Measurements from ENCODE around the gene EYA2.

DNA sequence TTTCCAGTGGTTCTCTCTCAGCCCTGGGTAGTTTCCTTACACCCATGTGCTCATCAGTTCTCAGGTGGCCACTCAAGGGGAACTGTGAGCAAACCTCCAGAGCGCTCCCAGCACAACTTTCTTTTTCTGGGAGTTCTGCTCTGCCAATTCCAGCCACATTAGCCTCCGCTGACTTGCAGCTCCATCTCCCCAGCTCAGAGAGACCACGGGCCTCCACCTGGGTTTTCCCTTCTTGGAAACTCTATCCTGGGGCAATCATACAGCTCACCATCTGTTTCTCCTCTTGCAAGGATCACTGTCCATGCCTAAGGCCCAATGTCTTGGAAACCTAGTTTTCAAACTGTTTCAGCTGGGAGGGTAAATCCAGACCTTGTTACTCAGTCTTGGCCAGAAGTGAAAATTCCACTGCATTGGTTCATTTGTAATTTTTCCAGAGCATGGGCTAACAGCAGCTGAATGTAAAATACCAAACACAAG, 129.9 kb downstream of the EYA2 start:
- TF ChIP-seq, protein P1, sequence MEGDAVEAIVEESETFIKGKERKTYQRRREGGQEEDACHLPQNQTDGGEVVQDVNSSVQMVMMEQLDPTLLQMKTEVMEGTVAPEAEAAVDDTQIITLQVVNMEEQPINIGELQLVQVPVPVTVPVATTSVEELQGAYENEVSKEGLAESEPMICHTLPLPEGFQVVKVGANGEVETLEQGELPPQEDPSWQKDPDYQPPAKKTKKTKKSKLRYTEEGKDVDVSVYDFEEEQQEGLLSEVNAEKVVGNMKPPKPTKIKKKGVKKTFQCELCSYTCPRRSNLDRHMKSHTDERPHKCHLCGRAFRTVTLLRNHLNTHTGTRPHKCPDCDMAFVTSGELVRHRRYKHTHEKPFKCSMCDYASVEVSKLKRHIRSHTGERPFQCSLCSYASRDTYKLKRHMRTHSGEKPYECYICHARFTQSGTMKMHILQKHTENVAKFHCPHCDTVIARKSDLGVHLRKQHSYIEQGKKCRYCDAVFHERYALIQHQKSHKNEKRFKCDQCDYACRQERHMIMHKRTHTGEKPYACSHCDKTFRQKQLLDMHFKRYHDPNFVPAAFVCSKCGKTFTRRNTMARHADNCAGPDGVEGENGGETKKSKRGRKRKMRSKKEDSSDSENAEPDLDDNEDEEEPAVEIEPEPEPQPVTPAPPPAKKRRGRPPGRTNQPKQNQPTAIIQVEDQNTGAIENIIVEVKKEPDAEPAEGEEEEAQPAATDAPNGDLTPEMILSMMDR (conservative IDR thresholded peaks at IDR 0.05) = no peak
- no peak for TF ChIP-seq ZFX (IDR thresholded peaks at IDR 0.05)

Data from C4-2B (cell line).